ENCODE data around the gene STMP1. TPM values are rescaled to one million over a fixed set of nuclear protein-coding genes. Genes with fewer than 3 reads are reported as not detected.

STMP1 gene
- total and polyA plus RNA-seq, 2 of the 4 experiments (the other 2 are of a cell fraction), result 6.1 to 28.3 TPM

GRCh38 chr7:135653340-135654080 is 8.8 kb upstream of the STMP1 start:
- Histone ChIP-seq H2AK9ac (replicated peaks; ENCODE audit: low read depth, low read length, poor library complexity) (peak overlapping the region; percentile 57), H3K4me2 (ENCODE audit: low read depth, low read length) (no peak overlapping the region; the same call in 1 of the 2 replicates), H3K14ac (replicated peaks; ENCODE audit: low read depth, low read length) (no peak overlapping the region), H2AK5ac (ENCODE audit: low read depth, low read length) (no peak overlapping the region), H3K27me3 (ENCODE audit: control insufficient read depth, insufficient read depth, low read length) (no peaks in the 10 kb centered on the region), H4K91ac (ENCODE audit: insufficient read depth, low read depth, low read length) (no peak overlapping the region), H3K9me1 (ENCODE audit: insufficient read depth, low read length) (peaks cover 9% of the 10 kb centered on the region; the same call in 1 of the 2 replicates), H3K9ac (ENCODE audit: low read depth, low read length) (no peak overlapping the region), H3K23ac (ENCODE audit: low read depth, low read length) (no peak overlapping the region), H3K79me1 (ENCODE audit: low read depth in 1 of 2, low read length in 2 of 2) (no peaks in the 10 kb centered on the region), H3K18ac (ENCODE audit: low read depth, low read length) (no peak overlapping the region), H2BK15ac (ENCODE audit: low read depth, low read length) (no peak overlapping the region; the same call in 2 of the 3 replicates), H2BK5ac (ENCODE audit: low read depth, low read length, poor library complexity, severe bottlenecking) (no peak overlapping the region), H3K4ac (ENCODE audit: low read depth, low read length) (no peak overlapping the region), H2BK20ac (ENCODE audit: low read depth, low read length) (no peak overlapping the region), H4K5ac (ENCODE audit: low read depth, low read length) (no peak overlapping the region; the same call in 1 of the 2 replicates), H3K27ac (ENCODE audit: insufficient read depth, low read length) (no peak overlapping the region), H3K4me1 (ENCODE audit: control insufficient read depth, insufficient read depth, low read length) (peaks cover 2% of the 10 kb centered on the region), H3K36me3 (ENCODE audit: control insufficient read depth, insufficient read depth, low read length) (no peaks in the 10 kb centered on the region), H2BK120ac (ENCODE audit: low read depth, low read length) (no peak overlapping the region), H3K4me3 (ENCODE audit: insufficient read depth, low read depth, low read length) (no peak overlapping the region), H4K20me1 (ENCODE audit: insufficient read depth, low read length) (no peaks in the 10 kb centered on the region), H2AFZ (replicated peaks; ENCODE audit: low read length, poor library complexity) (peak overlapping the region; percentile 79), H3K9me3 (ENCODE audit: control insufficient read depth, insufficient read depth, low read length) (no peaks in the 10 kb centered on the region), H4K8ac (ENCODE audit: low read depth in 2 of 2, low read length in 2 of 2) (no peak overlapping the region), H3K56ac (ENCODE audit: extremely low read depth, insufficient read depth, low read length) (no peak overlapping the region)
- DNase-seq (peak; percentile 35), ATAC-seq (ENCODE audit: low read depth) (peak; percentile 74)
- intact Hi-C loops (cut with micrococcal nuclease), result loop anchor here (5.0 kb wide), 1 partner anchor 51 kb away; no protein-coding TSS in a partner anchor
- TF ChIP-seq ELK1 (IDR thresholded peaks at IDR 0.05; ENCODE audit: borderline replicate concordance, low read depth, low read length), result no peak
- no peak for TF ChIP-seq MAFK (IDR thresholded peaks at IDR 0.05; ENCODE audit: low read depth, low read length)
- no peak for TF ChIP-seq CEBPB (IDR thresholded peaks at IDR 0.05; ENCODE audit: low read depth, low read length)
- TF ChIP-seq USF2 (IDR thresholded peaks at IDR 0.05; ENCODE audit: low read depth, low read length), result no peak
- TF ChIP-seq NFE2L2 (IDR thresholded peaks at IDR 0.05; ENCODE audit: low read depth, low read length), result no peak
- TF ChIP-seq MXI1 (IDR thresholded peaks at IDR 0.05; ENCODE audit: borderline replicate concordance, low read depth, low read length), result no peak
- TF ChIP-seq POLR2A (IDR thresholded peaks at IDR 0.05; ENCODE audit: low read depth, low read length), result no peak
- TF ChIP-seq SMC3 (IDR thresholded peaks at IDR 0.05; ENCODE audit: low read depth, low read length), result no peak
- TF ChIP-seq CHD1 (IDR thresholded peaks at IDR 0.05; ENCODE audit: low read depth, low read length), result no peak
- TF ChIP-seq RCOR1 (IDR thresholded peaks at IDR 0.05; ENCODE audit: insufficient replicate concordance, low read length), result no peak
- no peak for TF ChIP-seq CTCF (conservative IDR thresholded peaks at IDR 0.05; ENCODE audit: low read depth, low read length)
- no peak for TF ChIP-seq RAD21 (IDR thresholded peaks at IDR 0.05; ENCODE audit: low read length)
- no peak for TF ChIP-seq FOS (IDR thresholded peaks at IDR 0.05; ENCODE audit: low read depth, low read length)
- dilution Hi-C loops (cut with HindIII; ENCODE audit: low sequenced_read_pairs, unreplicated experiment), result no loop called here
- ChIA-PET POLR2A (ENCODE audit: unreplicated experiment) (interaction anchor here (0.5 kb wide), 1 partner anchor 322 kb away, joined by 3 read pairs; no protein-coding TSS in a partner anchor), CTCF (no interaction called here)
- in situ Hi-C loops (cut with MboI; ENCODE audit: low sequenced_read_pairs), result no loop called here
- 0% methylated on average over 1 of the region's 12 CpGs; no CpG with 5 or more reads in 1 of the 2 experiments for WGBS, 2 experiments (ENCODE audit: extremely low coverage in 2 of 2, insufficient read length in 1 of 2)
- no TSS peak for BruUV-seq (replicated peaks)

Data from IMR-90 (cell line).